HepG2 (cell line): ENCODE results near the gene SIRT7. TPM values are rescaled to one million over a fixed set of nuclear protein-coding genes. Genes with fewer than 3 reads are reported as not detected.
A peak's percentile ranks its signal among the peaks of the same experiment; 100 is the strongest.

ENCODE experiments used
- FIP1L1 ChIP-seq: fragments of 200-400 bp; formaldehyde crosslinking; IDR thresholded peaks from 2 replicates; pipeline ENCODE4 v1.6.1; 2018; ENCODE audit warnings: low read depth, mild to moderate bottlenecking, low read length, moderate library complexity, borderline replicate concordance; ENCODE audit not compliant: insufficient read depth
- HNF1A ChIP-seq, 2 experiments: sonication (generic) in 1 of 2; formaldehyde crosslinking in 1 of 2; IDR thresholded peaks; 2 replicates each; pipeline versions ENCODE4 v1.4.0 to v1.6.1; 2016 to 2020; ENCODE audit warnings: borderline replicate concordance in 1 of 2, low read depth in 1 of 2, mild to moderate bottlenecking in 1 of 2, missing genetic modification reagents in 1 of 2
- HNRNPLL ChIP-seq: fragments of 200-400 bp; formaldehyde crosslinking; IDR thresholded peaks from 2 replicates; pipeline ENCODE4 v1.6.1; 2017; ENCODE audit warnings: mild to moderate bottlenecking, low read depth, low read length; ENCODE audit not compliant: poor library complexity, severe bottlenecking
- KLF16 ChIP-seq, 2 experiments: sonication (generic) in 1 of 2; formaldehyde crosslinking in 1 of 2; IDR thresholded peaks; 2 replicates each; pipeline versions ENCODE4 v1.6.1 to v1.8.0; 2016 to 2023; ENCODE audit warnings: missing genetic modification reagents in 2 of 2, missing compliant biosample characterization in 1 of 2
- MED1 ChIP-seq: sonication (generic); formaldehyde crosslinking; IDR thresholded peaks from 2 replicates; pipeline ENCODE4 v1.4.0; 2020; ENCODE audit warnings: missing genetic modification reagents
- PBX3 ChIP-seq: sonication (generic); formaldehyde crosslinking; IDR thresholded peaks from 2 replicates; pipeline ENCODE4 v1.8.1; 2023; ENCODE audit warnings: missing genetic modification reagents, inconsistent platforms, borderline replicate concordance
- PRPF4 ChIP-seq: fragments of 200-400 bp; formaldehyde crosslinking; IDR thresholded peaks from 2 replicates; pipeline ENCODE4 v1.6.1; 2016; ENCODE audit warnings: low read length, low read depth; ENCODE audit not compliant: poor library complexity, severe bottlenecking
- SOX5 ChIP-seq: IDR thresholded peaks from 2 replicates; pipeline ENCODE4 v1.6.1; 2016; ENCODE audit warnings: borderline replicate concordance
- ZBTB14 ChIP-seq: sonication (generic); formaldehyde crosslinking; IDR thresholded peaks from 2 replicates; pipeline ENCODE4 v1.4.0; 2020; ENCODE audit warnings: missing genetic modification reagents
- ZNF142 ChIP-seq: sonication (generic); formaldehyde crosslinking; IDR thresholded peaks from 2 replicates; pipeline ENCODE4 v1.4.0; 2020; ENCODE audit warnings: missing genetic modification reagents
- ZNF263 ChIP-seq: sonication (generic); formaldehyde crosslinking; IDR thresholded peaks from 2 replicates; pipeline ENCODE4 v1.4.0; 2020; ENCODE audit warnings: missing genetic modification reagents
- ZNF280B ChIP-seq: sonication (generic); formaldehyde crosslinking; IDR thresholded peaks from 2 replicates; pipeline ENCODE4 v1.5.0; 2020; ENCODE audit warnings: missing genetic modification reagents, mild to moderate bottlenecking, borderline replicate concordance
- polyA plus RNA-seq, 8 experiments: library from polyadenylated mRNA; depleted of rRNA in 3 of 8; stranded (reverse) in 7 of 8; unstranded in 1 of 8; fragments of >200 nt; fragmentation: Illumina TruSeq in 4 of 8; extraction: Trizol in 4 of 8; gene quantifications; 2 replicates each; pipeline versions ENCODE4 v1.2.1 to v1.2.3, GENCODE V29; 2011 to 2016; ENCODE audit warnings: low read depth in 4 of 8, missing spikeins in 1 of 8, mixed read lengths in 1 of 8; ENCODE audit not compliant: insufficient read depth in 1 of 8
- total RNA-seq, 5 experiments: library from RNA; depleted of rRNA; stranded (reverse); fragments of >200 nt; fragmentation: Illumina TruSeq; extraction: Trizol; gene quantifications; 2 replicates each; pipeline ENCODE4 v1.2.3, GENCODE V29; 2016; ENCODE audit warnings: low read depth in 1 of 5

The SIRT7 gene
- total and polyA plus RNA-seq, 2 of the 13 experiments (the other 11 are each of a cell fraction or from before 2014, with no cell fraction given): 8.3 to 24.8 TPM

GRCh38 chr17:81866440-81867169 is 51.4 kb downstream of the SIRT7 start (continued):
- TF ChIP-seq ZNF142 (CRISPR knock-in tag): peak; percentile 54; the same call in 1 of the 2 replicates
- no peak for TF ChIP-seq SOX5 (CRISPR knock-in tag)
- no peak; the same call in 1 of the 2 replicates for TF ChIP-seq ZNF263
- no peak; the same call in 1 of the 2 replicates for TF ChIP-seq ZNF280B (CRISPR knock-in tag)
- TF ChIP-seq FIP1L1: no peak
- peak; percentile 27; the same call in 1 of the 2 replicates for TF ChIP-seq ZBTB14 (CRISPR knock-in tag)
- TF ChIP-seq MED1: 0 out of 2 replicates have a peak, but pooled peaks have one; percentile 4
- peak; percentile 67 for TF ChIP-seq PRPF4
- peak; percentile 49 for TF ChIP-seq HNRNPLL
- TF ChIP-seq KLF16 (CRISPR knock-in tag; IDR thresholded peaks at IDR 0.05): peak in 1 of 2 experiments; percentile 14; a peak in 1 of 4 replicates
- TF ChIP-seq PBX3 (CRISPR knock-in tag): no peak
- TF ChIP-seq HNF1A (IDR thresholded peaks at IDR 0.05; ENCODE audit: low read depth): no peak
- TF ChIP-seq HNF1A (CRISPR knock-in tag; IDR thresholded peaks at IDR 0.05; ENCODE audit: borderline replicate concordance): peak; percentile 15; the same call in 1 of the 2 replicates
